BE2C (cell line): ENCODE data around the gene DPYD.

Experiments used
- DNase-seq: peaks from one replicate; pipeline ENCODE4 v3.0.0-alpha.2; 2020
- H3K27me3 ChIP-seq: fragments of 250-450 bp; sonication (Bioruptor Pico); 2 replicates; pipeline ENCODE4 v1.5.1; 2020; ENCODE audit warnings: mild to moderate bottlenecking
- H3K36me3 ChIP-seq: fragments of 250-450 bp; sonication (Bioruptor Pico); 2 replicates; pipeline ENCODE4 v1.5.1; 2020; ENCODE audit warnings: mild to moderate bottlenecking
- H3K4me1 ChIP-seq: fragments of 250-450 bp; sonication (Bioruptor Pico); 2 replicates; pipeline ENCODE4 v1.5.1; 2020
- H3K4me3 ChIP-seq: 2 replicates; pipeline ENCODE4 v1.5.1; 2011; ENCODE audit warnings: low read depth, low read length
- H3K9me3 ChIP-seq: fragments of 250-450 bp; sonication (Bioruptor Pico); 2 replicates; pipeline ENCODE4 v1.5.1; 2020
- CTCF ChIP-seq: IDR thresholded peaks from 2 replicates; pipeline ENCODE4 v1.5.1; 2012; ENCODE audit warnings: mild to moderate bottlenecking, low read depth, low read length

The DPYD gene

GRCh38 chr1:97893844-97894243, 27.0 kb downstream of the DPYD start:
- TF ChIP-seq CTCF = no peak
- Histone ChIP-seq H3K36me3 (no peaks in the 10 kb centered on the region), H3K9me3 (no peaks in the 10 kb centered on the region), H3K27me3 (no peaks in the 10 kb centered on the region), H3K4me3 (no peak overlapping the region), H3K4me1 (peaks cover 4% of the 10 kb centered on the region)
- DNase-seq = no peak

DNA sequence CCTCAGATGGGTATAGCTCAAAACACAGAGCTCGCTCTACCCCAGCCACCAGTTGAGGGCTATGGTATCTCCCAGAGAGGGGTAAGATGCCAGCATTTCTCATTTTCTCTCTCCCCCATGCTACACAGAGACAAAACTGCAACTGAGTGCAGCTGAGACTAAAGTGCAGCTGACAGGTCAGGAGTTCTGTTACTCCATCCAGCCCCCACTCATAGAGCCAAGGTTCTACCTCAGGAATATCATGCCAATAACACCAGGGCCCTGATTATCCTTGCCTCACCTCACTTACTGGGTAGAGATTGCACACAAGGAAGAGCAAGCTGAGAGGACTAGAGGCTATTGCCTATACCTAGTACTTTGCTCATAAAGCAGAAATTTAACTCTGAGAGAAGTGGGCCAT, 34.6 kb downstream of the DPYD start:
- peaks cover 4% of the 10 kb centered on the region; the same call in 1 of the 2 replicates for H3K36me3 ChIP-seq
- H3K27me3 ChIP-seq = no peaks in the 10 kb centered on the region
- no peak for TF ChIP-seq CTCF
- no peak for DNase-seq
- H3K4me3 ChIP-seq = no peak overlapping the region
- H3K9me3 ChIP-seq = no peaks in the 10 kb centered on the region
- H3K4me1 ChIP-seq = peaks cover 8% of the 10 kb centered on the region

GRCh38 chr1:97883823-97884222, 37.0 kb downstream of the DPYD start:
- Histone ChIP-seq H3K36me3 (peaks cover 4% of the 10 kb centered on the region), H3K4me1 (peaks cover 11% of the 10 kb centered on the region), H3K9me3 (no peaks in the 10 kb centered on the region), H3K27me3 (no peaks in the 10 kb centered on the region), H3K4me3 (no peak overlapping the region)
- no peak for TF ChIP-seq CTCF
- no peak for DNase-seq

DNA sequence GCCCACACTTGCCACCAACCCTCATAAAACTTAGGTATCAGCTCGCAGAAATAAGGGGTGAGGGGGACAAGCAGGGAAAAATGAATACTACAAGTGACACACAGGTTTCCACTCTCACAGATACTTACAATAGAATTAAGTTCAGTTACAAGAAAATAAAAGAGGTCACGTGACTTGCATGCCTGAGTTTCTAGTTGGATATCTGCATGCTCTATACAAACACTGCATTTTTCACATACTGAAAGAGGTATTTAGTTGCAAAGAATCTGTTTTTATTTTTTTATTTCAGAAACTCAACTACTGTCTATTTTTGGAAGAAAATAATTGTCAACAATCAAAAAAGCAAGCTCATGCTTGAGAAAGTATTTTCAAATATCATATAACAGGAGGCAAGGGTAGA, 43.5 kb downstream of the DPYD start:
- H3K36me3 ChIP-seq = peaks cover under 1% of the 10 kb centered on the region
- no peaks in the 10 kb centered on the region for H3K9me3 ChIP-seq
- peaks cover 6% of the 10 kb centered on the region for H3K4me1 ChIP-seq
- H3K27me3 ChIP-seq = no peaks in the 10 kb centered on the region
- no peak for TF ChIP-seq CTCF
- DNase-seq = no peak
- no peak overlapping the region for H3K4me3 ChIP-seq

DNA sequence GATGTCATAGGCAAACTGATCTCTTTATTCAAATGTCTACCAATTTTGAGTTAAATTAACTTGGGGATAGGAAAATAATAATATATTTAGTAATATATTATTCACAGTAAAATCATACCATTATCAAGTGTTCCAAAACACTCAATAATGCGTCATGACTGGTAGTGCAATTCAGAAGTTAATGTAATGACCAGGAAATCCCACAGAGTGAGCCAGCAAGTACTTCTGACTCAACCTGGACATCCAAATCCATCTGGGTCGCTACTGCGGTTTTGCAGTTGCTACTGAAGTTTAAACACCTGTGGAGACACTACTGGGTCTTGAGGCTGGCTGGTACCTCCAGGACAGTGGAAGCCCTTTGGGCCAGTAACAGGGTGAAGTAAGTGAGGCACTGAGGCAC, 44.8 kb downstream of the DPYD start:
- H3K4me3 ChIP-seq = no peak overlapping the region
- no peak for DNase-seq
- peaks cover under 1% of the 10 kb centered on the region for H3K4me1 ChIP-seq
- H3K9me3 ChIP-seq = no peaks in the 10 kb centered on the region
- no peaks in the 10 kb centered on the region for H3K27me3 ChIP-seq
- H3K36me3 ChIP-seq = no peaks in the 10 kb centered on the region; the same call in none of the 2 replicates
- TF ChIP-seq CTCF = no peak

GRCh38 chr1:97870589-97870988, 50.2 kb downstream of the DPYD start:
- Histone ChIP-seq H3K4me1 (peaks cover 8% of the 10 kb centered on the region), H3K27me3 (no peaks in the 10 kb centered on the region), H3K36me3 (no peaks in the 10 kb centered on the region), H3K4me3 (no peak overlapping the region), H3K9me3 (no peaks in the 10 kb centered on the region)
- DNase-seq = no peak
- no peak for TF ChIP-seq CTCF
